Ureter (tissue), 1 donor: Measurements from ENCODE around the gene BHMT2. TPM values are rescaled to one million over a fixed set of nuclear protein-coding genes. Genes with fewer than 3 reads are reported as not detected.

Source experiments
- DNase-seq: peaks from one replicate; pipeline ENCODE4 v3.0.0-alpha.2; 2020; ENCODE audit warnings: low spot score
- total RNA-seq: library from RNA; stranded (reverse); gene quantifications from one replicate; pipeline ENCODE4 v1.2.4, GENCODE V29; 2023
- donor health status: DM: yes; HTN: yes; CAD: no.

The BHMT2 gene
- total RNA-seq = 18.3 TPM

DNA sequence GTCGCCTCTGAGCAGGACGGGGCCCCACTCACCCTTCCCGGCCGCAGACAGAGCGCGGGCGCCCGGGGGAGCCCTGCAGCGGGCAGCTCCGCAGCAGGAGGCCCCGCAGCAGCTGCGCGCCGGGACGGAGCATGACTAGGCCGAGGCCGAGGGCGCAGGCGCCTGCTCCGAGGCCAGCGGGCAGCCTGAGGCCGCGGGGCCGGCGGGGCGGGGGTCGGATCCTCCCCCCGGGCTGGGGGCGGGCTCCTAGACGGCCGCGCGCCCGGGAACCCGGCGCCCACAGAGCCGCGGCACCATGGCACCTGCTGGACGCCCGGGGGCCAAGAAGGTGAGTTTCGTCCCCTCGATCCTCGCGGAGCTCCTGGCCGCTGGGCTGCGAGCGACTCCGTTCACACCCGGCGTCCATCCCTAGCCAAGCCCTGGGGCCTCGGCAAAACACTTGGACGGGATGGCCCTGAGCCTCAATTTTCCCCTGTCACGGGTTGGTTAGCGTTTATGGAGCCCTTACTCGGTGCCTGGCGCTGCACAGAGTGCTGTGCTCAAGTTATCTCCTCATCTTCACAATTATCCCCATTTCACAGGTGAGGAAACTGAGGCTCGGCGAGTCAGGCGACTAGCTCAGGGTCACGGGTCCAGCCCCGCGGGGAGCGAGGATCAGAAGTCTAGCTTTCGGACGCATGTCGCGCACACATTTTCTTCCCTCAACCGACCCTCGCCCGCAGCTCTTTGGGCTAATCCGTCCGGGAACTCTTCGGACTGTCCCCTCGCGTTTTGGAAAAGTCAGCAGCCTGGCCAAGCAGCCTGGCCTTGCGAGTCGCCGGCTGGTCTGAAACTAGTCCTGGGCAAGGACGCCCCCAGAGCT is at the start of gene BHMT2, which contains the start of gene DMGDH:
Gene BHMT2, plus strand, starts transcription at position 280 of the 862 bp plus-strand sequence. Its CDS starts 16 bp downstream, at position 296.
Gene DMGDH, minus strand, starts transcription at position 187 of the 862 bp plus-strand sequence. Its CDS starts 54 bp downstream, at position 133.
- no peak for DNase-seq

DNA sequence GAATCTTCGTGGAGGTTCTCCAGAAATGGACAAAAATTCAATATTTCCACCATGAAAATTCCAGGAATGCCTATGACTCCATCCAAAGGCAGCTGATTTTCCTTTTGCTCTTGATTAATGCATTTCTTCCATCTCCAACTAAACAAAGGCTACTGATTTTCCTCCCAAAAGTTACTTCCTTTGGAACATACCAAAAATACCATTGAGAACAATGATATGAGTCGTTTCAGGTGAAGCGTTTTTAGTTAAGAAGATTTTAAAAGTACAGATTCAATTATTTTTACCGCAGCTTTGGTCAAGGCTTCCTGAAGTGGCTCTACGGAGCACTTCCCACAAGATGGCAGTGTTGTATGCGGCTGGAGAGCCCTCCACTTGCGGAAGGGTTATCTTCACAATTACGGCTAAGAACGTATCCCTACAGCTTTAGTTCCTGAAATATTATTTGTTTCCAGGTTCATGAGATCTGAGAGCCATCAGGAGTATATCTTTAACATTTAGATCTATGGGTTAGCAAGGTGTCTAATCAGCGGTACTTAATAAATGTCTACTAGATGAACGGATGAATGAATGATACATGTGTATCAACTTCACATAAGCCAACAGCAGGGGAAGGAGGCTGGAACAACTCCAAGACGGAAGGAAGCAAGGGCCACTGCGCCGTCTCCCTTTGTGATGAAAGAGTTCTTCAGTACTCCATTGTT is 48.6 kb upstream of the BHMT2 start:
- DNase-seq = peak; percentile 67

GRCh38 chr5:79021753-79022152 is 47.8 kb upstream of the BHMT2 start:
- no peak for DNase-seq

DNA sequence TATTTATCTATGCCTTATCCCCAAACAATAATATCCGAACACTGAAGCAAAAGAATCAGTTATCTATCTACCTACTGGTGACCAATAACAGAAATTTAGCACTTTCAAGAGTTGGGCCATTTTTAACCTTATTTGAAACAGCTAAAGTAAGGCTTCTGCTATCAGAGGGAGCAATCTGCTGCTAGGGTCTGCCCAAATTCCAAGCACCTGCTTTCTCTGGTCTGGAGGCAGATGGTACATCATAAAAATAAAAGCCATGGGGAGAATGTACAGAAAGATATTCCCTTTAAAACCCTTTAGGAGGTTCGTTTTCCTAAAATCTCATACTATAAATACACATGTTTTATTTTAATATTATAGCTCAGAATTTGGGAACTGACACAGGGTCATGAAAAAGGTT is 46.8 kb upstream of the BHMT2 start:
- DNase-seq = no peak

DNA sequence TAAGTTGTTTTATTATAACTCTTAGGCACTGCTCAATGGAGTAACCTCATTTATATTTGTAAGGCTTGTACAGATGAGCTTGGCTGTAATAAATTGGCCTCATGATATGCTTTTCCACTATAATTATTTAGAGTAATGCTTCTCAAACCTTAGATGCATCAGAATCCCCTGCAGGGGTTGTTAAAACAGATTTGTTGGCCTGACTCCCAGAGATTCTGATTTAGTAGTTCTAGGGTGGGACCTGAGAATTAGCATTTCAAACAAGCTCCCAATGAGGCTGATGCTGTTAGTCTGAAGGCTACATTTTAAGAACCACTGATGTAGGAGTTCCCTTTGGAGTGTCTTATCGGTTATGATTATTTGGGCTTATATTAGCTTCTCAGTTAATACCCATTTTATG is 46.2 kb upstream of the BHMT2 start:
- DNase-seq = no peak

- no peak for DNase-seq
These were observed 45.6 kb upstream of the BHMT2 start for GRCh38 chr5:79023947-79024346.

- DNase-seq = peak; percentile 66
These were observed 44.5 kb upstream of the BHMT2 start for GRCh38 chr5:79025054-79025472.

- DNase-seq = no peak
These were observed 38.7 kb upstream of the BHMT2 start for GRCh38 chr5:79030663-79031484.

GRCh38 chr5:79031485-79031867 is 38.1 kb upstream of the BHMT2 start:
- no peak for DNase-seq

- DNase-seq = no peak
These were observed 37.4 kb upstream of the BHMT2 start for GRCh38 chr5:79032031-79032695.

GRCh38 chr5:79032782-79033181 is 36.8 kb upstream of the BHMT2 start:
- no peak for DNase-seq

DNA sequence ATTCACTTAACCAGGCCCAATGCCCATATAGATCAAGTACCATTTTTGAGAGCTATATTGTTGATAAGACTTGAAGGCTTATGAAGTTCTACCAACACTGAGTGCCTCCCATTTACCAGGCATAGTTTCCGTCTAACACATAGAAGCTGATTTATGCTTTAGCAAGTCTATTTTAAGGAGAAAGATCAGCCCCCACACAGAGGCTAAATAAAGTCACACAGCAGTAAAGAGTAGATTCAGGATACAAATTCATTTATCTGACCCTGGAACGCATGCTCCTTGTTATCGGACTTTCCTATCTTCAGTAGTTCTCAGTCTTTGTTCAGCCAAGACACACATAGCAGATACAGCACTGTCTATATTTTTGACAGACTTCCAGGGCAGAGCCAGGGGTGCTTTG is 34.3 kb upstream of the BHMT2 start:
- DNase-seq = no peak

GRCh38 chr5:79036769-79037168 is 32.8 kb upstream of the BHMT2 start:
- no peak for DNase-seq

GRCh38 chr5:79042188-79042587 is 27.4 kb upstream of the BHMT2 start:
- DNase-seq = no peak

- DNase-seq = no peak
These were observed 22.4 kb upstream of the BHMT2 start for GRCh38 chr5:79047199-79047598.

- no peak for DNase-seq
These were observed 21.1 kb upstream of the BHMT2 start for GRCh38 chr5:79048437-79048836.

GRCh38 chr5:79050498-79050897 is 19.1 kb upstream of the BHMT2 start:
- DNase-seq = no peak

- no peak for DNase-seq
These were observed 16.2 kb upstream of the BHMT2 start for GRCh38 chr5:79053321-79053720.

- no peak for DNase-seq
These were observed 14.6 kb upstream of the BHMT2 start for GRCh38 chr5:79055017-79055416.

DNA sequence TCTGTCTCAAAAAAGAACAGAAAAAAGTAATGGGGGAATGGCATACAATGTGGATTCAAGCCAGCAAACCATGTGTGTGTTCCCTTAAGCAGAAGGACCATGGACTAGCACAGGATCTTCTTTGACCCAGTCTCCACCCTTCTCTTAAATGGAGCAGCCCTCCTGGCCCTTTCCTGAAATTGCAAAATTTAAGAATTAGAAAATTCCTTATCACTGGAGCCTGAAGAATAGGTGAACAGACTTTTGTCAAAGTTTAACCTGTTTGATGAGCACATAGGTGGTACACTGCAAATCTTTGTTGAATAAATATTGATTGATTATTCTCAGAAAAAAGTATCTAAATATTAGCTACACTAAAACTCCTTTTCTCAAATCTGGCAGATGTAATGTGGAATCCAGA is 12.7 kb upstream of the BHMT2 start:
- no peak for DNase-seq

DNA sequence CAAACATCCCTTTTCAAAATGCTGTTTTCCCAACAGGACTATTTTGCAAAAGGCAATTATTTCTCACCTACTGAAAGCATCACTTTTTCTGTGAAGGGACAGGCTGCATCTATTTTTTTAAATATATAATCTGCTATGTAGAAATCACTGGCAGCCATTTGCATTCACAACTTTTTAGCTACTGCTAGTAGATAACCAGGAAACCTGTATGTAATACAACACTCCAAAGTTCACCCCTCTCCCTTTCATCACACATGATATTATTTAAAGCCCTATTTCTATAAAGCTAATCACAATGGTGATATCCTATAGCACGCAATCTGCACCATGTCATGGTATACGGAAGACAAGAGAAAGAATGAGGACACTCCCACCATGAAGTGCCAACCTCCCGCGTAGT is 9.9 kb upstream of the BHMT2 start:
- DNase-seq = no peak

DNA sequence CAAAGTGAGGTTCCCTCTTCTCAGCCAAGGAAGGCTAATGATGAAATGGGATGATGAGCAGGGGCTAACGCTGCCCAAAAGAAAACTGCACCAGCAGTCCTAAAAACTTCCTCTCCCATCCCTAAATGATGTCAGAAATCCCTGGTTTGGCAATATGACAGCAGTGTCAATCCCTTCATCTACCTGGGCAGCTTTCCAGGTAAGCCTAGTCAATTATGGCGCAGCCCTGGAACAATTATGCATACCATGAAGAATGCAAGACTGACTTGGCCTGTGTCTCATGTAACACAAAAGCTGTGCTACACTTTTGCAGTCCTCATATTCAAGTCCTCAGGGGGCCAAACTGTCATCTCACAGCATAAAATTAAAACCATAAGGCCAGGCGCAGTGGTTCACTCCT is 7.1 kb upstream of the BHMT2 start:
- no peak for DNase-seq
